Measurements from ENCODE around the gene HMGCL.
"Not testable (repeated sequence)": the region's sequence is repeated elsewhere in the genome, so short reads cannot be mapped to it uniquely, and the experiment has no call there.

The HMGCL gene

DNA sequence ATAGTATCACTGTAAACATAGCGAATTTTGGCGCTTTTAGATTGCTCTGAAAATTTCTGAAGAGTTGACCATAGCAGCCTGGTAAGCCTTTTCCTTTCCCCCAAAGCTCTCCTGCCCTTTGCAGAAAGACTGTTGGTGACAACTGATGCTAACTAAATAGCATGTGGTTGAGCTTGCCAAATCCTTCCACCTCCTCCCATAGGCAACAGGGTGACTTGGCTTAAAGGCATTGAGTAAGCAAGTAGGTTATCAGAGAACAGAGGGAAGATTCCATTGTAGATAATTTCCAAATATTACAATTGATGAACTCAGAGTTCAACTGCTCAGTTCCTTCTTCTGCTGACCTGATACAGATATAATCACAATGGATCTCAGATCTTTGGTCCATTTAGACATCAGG is 19.9 kb upstream of the HMGCL start:
- DNase-seq (ENCODE audit: low spot score) = no peak
- Histone ChIP-seq H3K4me3 (no peak overlapping the region), H3K27ac (no peak overlapping the region)
- TF ChIP-seq CTCF (IDR thresholded peaks at IDR 0.05) = no peak

GRCh38 chr1:23843644-23844043 is 18.4 kb upstream of the HMGCL start:
- no peak overlapping the region for H3K4me3 ChIP-seq
- DNase-seq (ENCODE audit: low spot score) = no peak
- TF ChIP-seq CTCF (IDR thresholded peaks at IDR 0.05) = no peak
- H3K27ac ChIP-seq = no peak overlapping the region

DNA sequence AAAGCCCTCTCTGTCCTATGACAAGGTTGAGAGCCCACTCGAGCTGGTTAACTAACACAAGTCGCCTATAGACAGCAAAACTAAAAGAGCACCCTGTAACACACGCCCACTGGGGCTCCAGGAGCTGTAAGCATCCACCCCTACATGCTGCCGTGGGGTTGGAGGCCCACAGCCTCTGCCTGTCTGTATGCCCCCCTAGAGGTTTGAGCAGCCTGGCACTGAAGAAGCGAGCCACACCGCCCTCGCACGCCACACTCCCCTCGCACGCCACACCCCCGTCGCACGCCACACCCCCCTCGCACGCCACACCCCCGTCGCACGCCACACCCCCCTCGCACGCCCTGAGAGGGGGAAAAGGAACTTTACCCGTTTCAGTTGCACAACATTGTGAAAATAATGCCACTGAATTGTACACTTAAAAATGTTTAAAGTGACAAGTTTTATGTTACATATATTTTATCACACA is 13.2 kb upstream of the HMGCL start:
- Histone ChIP-seq H3K4me3 (peak overlapping the region; percentile 63), H3K27ac (no peak overlapping the region)
- TF ChIP-seq CTCF (IDR thresholded peaks at IDR 0.05) = no peak
- DNase-seq (ENCODE audit: low spot score) = peak; percentile 74

DNA sequence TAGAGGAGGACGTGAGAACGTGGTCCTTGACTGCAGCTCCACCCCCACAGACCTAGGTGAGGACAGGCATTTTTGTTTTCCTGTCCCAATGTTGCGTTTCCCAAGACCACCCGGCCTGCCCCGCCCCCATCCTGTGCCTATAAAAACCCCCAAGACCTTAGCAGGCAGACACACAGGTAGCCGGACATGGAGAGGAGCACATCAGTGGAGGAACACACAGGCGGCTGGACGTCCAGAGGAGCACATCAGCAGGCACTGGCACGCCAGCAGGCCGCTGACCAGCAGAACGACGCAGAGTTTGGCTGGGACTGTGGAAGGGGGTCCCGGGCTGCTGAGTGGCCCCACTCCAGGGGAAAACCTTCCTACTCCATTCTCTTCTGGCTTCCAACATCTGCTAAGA is 12.7 kb upstream of the HMGCL start:
- Histone ChIP-seq H3K4me3 (peak overlapping the region; percentile 63), H3K27ac (no peak overlapping the region)
- no peak for DNase-seq (ENCODE audit: low spot score)
- no peak for TF ChIP-seq CTCF (IDR thresholded peaks at IDR 0.05)

DNA sequence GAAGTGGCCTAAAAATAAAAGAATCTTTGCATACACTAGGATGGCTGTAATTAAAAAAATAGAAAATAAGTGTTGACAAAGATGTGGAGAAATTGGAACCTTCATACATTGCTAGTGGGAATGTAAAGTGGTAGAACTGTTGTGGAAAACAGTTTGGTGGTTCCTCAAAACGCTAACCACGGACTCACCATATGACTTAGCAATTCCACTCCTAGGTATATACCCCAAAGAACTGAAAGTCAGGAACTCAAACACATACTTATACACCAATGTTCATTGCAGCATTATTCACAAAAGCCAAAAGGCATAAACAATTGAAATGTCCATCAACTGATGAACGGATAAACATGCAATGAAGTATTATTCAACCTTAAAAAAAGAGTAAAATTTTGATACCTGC is 10.8 kb upstream of the HMGCL start:
- no peak for DNase-seq (ENCODE audit: low spot score)
- Histone ChIP-seq H3K4me3 (no peak overlapping the region), H3K27ac (no peak overlapping the region)
- TF ChIP-seq CTCF (IDR thresholded peaks at IDR 0.05) = no peak

- not testable (repeated sequence) for H3K4me3 ChIP-seq; DNase-seq (ENCODE audit: low spot score); H3K27ac ChIP-seq
These were observed 8.9 kb upstream of the HMGCL start for GRCh38 chr1:23834156-23834555.

- H3K27ac ChIP-seq = no peak overlapping the region
- DNase-seq (ENCODE audit: low spot score) = no peak
- TF ChIP-seq CTCF (IDR thresholded peaks at IDR 0.05) = no peak
These were observed 2.5 kb upstream of the HMGCL start for GRCh38 chr1:23827717-23828116.

GRCh38 chr1:23826590-23826989 is 1.4 kb upstream of the HMGCL start:
- H3K4me3 ChIP-seq; DNase-seq (ENCODE audit: low spot score); H3K27ac ChIP-seq: not testable (repeated sequence)

More at GRCh38 chr1:23827717-23828116, 2.5 kb upstream of the HMGCL start:
- no peak overlapping the region for H3K4me3 ChIP-seq
